ENCODE results near the gene CCDC24. TPM values are rescaled to one million over a fixed set of nuclear protein-coding genes. Genes with fewer than 3 reads are reported as not detected.

The CCDC24 gene
- total and polyA plus RNA-seq, 9 of the 15 experiments (the other 6 are each of a cell fraction or from before 2014, with no cell fraction given): 0.31 to 4.5 (median 1.5) TPM

DNA sequence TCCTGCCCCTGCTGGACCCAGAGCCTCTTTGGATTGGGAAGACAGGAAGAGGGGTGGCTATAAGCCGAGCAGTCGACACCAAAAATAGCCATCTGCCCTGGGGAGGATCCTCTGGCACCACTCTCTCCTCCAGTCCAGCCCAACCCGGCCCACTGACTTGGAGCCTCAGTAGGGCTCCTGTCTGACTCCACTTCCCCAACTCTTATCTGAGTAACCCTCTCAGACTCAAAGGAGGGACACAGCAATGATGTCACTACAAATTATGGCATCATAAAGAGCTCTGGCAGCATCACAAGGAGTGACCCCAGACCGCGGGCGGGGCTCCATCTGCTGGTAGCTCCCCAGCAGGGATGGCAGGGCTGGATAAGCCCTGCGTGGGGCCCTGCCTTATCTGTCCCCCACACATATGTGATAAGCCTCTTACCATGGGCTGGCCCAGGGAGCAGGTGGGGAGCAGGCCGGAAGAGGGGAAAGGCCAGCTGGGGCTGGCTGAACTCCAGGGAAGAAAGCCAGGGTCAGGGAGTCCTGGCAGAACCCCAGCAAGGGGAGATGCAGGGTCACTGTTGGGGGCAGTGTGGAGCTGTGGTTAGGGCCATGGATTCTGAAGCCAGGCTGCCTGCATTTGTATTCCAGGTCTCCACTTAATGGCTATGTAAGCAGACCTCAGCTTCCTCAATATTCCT, 44.5 kb downstream of the CCDC24 start (continued):
- TF ChIP-seq, protein P1, sequence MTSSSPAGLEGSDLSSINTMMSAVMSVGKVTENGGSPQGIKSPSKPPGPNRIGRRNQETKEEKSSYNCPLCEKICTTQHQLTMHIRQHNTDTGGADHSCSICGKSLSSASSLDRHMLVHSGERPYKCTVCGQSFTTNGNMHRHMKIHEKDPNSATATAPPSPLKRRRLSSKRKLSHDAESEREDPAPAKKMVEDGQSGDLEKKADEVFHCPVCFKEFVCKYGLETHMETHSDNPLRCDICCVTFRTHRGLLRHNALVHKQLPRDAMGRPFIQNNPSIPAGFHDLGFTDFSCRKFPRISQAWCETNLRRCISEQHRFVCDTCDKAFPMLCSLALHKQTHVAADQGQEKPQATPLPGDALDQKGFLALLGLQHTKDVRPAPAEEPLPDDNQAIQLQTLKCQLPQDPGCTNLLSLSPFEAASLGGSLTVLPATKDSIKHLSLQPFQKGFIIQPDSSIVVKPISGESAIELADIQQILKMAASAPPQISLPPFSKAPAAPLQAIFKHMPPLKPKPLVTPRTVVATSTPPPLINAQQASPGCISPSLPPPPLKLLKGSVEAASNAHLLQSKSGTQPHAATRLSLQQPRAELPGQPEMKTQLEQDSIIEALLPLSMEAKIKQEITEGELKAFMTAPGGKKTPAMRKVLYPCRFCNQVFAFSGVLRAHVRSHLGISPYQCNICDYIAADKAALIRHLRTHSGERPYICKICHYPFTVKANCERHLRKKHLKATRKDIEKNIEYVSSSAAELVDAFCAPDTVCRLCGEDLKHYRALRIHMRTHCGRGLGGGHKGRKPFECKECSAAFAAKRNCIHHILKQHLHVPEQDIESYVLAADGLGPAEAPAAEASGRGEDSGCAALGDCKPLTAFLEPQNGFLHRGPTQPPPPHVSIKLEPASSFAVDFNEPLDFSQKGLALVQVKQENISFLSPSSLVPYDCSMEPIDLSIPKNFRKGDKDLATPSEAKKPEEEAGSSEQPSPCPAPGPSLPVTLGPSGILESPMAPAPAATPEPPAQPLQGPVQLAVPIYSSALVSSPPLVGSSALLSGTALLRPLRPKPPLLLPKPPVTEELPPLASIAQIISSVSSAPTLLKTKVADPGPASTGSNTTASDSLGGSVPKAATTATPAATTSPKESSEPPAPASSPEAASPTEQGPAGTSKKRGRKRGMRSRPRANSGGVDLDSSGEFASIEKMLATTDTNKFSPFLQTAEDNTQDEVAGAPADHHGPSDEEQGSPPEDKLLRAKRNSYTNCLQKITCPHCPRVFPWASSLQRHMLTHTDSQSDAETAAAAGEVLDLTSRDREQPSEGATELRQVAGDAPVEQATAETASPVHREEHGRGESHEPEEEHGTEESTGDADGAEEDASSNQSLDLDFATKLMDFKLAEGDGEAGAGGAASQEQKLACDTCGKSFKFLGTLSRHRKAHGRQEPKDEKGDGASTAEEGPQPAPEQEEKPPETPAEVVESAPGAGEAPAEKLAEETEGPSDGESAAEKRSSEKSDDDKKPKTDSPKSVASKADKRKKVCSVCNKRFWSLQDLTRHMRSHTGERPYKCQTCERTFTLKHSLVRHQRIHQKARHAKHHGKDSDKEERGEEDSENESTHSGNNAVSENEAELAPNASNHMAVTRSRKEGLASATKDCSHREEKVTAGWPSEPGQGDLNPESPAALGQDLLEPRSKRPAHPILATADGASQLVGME (CRISPR knock-in tag; IDR thresholded peaks at IDR 0.05): peak; percentile 98
- TF ChIP-seq RCOR1 (IDR thresholded peaks at IDR 0.05; ENCODE audit: borderline replicate concordance in 1 of 2, low read depth in 2 of 2, low read length in 2 of 2): peak; percentile 95 to 99
- peak; percentile 64 for TF ChIP-seq NFIX (CRISPR knock-in tag; IDR thresholded peaks at IDR 0.05; ENCODE audit: low read depth)
- TF ChIP-seq RUNX1 (IDR thresholded peaks at IDR 0.05; ENCODE audit: low read depth): peak; percentile 97
- TF ChIP-seq, protein P2, sequence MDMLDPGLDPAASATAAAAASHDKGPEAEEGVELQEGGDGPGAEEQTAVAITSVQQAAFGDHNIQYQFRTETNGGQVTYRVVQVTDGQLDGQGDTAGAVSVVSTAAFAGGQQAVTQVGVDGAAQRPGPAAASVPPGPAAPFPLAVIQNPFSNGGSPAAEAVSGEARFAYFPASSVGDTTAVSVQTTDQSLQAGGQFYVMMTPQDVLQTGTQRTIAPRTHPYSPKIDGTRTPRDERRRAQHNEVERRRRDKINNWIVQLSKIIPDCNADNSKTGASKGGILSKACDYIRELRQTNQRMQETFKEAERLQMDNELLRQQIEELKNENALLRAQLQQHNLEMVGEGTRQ (CRISPR knock-in tag; IDR thresholded peaks at IDR 0.05): no peak
- peak; percentile 92; the same call in 1 of the 2 replicates for TF ChIP-seq TCF7 (IDR thresholded peaks at IDR 0.05; ENCODE audit: borderline replicate concordance)
- peak; percentile 100 for TF ChIP-seq SMAD4 (CRISPR knock-in tag; conservative IDR thresholded peaks at IDR 0.05)
- peak; percentile 100 for TF ChIP-seq GATA2 (CRISPR knock-in tag; IDR thresholded peaks at IDR 0.05)
- peak; percentile 100 for TF ChIP-seq CXXC5 (CRISPR knock-in tag; IDR thresholded peaks at IDR 0.05)
- TF ChIP-seq NELFE (IDR thresholded peaks at IDR 0.05; ENCODE audit: insufficient read depth, insufficient read length): no peak
- no peak for TF ChIP-seq SAFB (IDR thresholded peaks at IDR 0.05; ENCODE audit: borderline replicate concordance, low read depth, low read length)
- peak; percentile 88 for TF ChIP-seq ZNF354B (CRISPR knock-in tag; IDR thresholded peaks at IDR 0.05)
- no peak; the same call in 1 of the 2 replicates for TF ChIP-seq ZNF263 (CRISPR knock-in tag; IDR thresholded peaks at IDR 0.05; ENCODE audit: borderline replicate concordance)
- TF ChIP-seq MTA1 (IDR thresholded peaks at IDR 0.05; ENCODE audit: borderline replicate concordance): peak; percentile 93
- peak; percentile 100 for TF ChIP-seq NCOR1 (IDR thresholded peaks at IDR 0.05)
- no peak for TF ChIP-seq GTF2A2 (tag; IDR thresholded peaks at IDR 0.05)
- no peak for TF ChIP-seq STAT5B (CRISPR knock-in tag; IDR thresholded peaks at IDR 0.05)
- peak; percentile 96 for TF ChIP-seq XRCC5 (IDR thresholded peaks at IDR 0.05; ENCODE audit: low read depth, low read length)
- peak; percentile 100 for TF ChIP-seq KLF16 (IDR thresholded peaks at IDR 0.05)
- 0 out of 2 replicates have a peak, but pooled peaks have one; percentile 68 for TF ChIP-seq GTF2F1 (IDR thresholded peaks at IDR 0.05; ENCODE audit: low read depth, low read length)
- TF ChIP-seq CCAR2 (IDR thresholded peaks at IDR 0.05; ENCODE audit: low read depth, low read length): no peak
- peak; percentile 80; the same call in 1 of the 2 replicates for TF ChIP-seq DIDO1 (tag; IDR thresholded peaks at IDR 0.05; ENCODE audit: low read depth)
- TF ChIP-seq PHB2 (IDR thresholded peaks at IDR 0.05; ENCODE audit: low read depth): peak; percentile 98
